Panc1 (cell line): Measurements from ENCODE around the gene MAFG.

ENCODE experiments used
- POLR2AphosphoS5 ChIP-seq: IDR thresholded peaks from 2 replicates; pipeline ENCODE4 v1.6.1; 2012; ENCODE audit warnings: mild to moderate bottlenecking, low read depth, low read length, moderate library complexity
- TCF7L2 ChIP-seq: IDR thresholded peaks from 2 replicates; pipeline ENCODE4 v1.6.1; 2011; ENCODE audit warnings: mild to moderate bottlenecking, low read depth, low read length, inconsistent platforms
- TF ChIP-seq, protein P1 (sequence below): fragments of 450-650 bp; IDR thresholded peaks from 2 replicates; pipeline ENCODE4 v1.5.1; 2017; ENCODE audit warnings: mild to moderate bottlenecking

DNA sequence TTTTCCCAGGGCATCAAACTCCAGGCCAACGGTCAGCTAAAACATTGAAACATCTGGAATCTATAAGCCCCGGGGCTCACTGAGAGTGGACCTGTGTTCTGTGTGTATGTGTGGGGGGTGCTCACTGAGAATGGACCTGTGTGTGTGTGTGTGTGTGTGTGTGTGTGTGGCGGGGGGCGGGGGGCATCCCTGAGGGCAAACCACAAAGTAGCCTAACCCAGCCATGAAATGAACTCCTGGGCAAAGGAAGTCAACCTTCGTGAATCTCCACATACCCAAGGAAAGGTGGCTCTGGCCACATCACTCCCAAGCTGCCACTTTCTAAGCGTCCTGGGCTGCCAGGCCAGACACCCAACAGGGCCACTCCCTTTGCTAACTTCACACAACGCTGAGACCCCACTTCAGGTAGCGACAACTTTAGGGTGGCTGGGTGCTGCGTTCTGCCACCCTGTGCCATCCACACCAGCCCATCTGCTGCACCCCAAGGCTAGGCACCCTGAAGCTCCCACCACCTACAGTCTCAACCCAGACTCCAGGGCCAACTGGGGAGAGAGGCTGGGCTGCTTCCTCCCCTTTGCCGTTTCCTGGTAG lies 1.6 kb downstream of the MAFG start:
- TF ChIP-seq, protein P1, sequence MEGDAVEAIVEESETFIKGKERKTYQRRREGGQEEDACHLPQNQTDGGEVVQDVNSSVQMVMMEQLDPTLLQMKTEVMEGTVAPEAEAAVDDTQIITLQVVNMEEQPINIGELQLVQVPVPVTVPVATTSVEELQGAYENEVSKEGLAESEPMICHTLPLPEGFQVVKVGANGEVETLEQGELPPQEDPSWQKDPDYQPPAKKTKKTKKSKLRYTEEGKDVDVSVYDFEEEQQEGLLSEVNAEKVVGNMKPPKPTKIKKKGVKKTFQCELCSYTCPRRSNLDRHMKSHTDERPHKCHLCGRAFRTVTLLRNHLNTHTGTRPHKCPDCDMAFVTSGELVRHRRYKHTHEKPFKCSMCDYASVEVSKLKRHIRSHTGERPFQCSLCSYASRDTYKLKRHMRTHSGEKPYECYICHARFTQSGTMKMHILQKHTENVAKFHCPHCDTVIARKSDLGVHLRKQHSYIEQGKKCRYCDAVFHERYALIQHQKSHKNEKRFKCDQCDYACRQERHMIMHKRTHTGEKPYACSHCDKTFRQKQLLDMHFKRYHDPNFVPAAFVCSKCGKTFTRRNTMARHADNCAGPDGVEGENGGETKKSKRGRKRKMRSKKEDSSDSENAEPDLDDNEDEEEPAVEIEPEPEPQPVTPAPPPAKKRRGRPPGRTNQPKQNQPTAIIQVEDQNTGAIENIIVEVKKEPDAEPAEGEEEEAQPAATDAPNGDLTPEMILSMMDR, result no peak
- TF ChIP-seq TCF7L2 (no peak), POLR2AphosphoS5 (peak; percentile 18; the same call in 1 of the 2 replicates)
